NCI-H2196 (cell line): ENCODE data around the gene SPO11.
"Not testable (repeated sequence)": the region's sequence is repeated elsewhere in the genome, so short reads cannot be mapped to it uniquely, and the experiment has no call there.

Experiments used
- DNase-seq: peaks from one replicate; lab custom pipeline; 2025; ENCODE audit not compliant: unreplicated experiment; lab: John Stamatoyannopoulos, UW

SPO11 gene

GRCh38 chr20:57335392-57335791 lies 5.8 kb downstream of the SPO11 start:
- DNase-seq: no peak

GRCh38 chr20:57341663-57342062 lies 12.1 kb downstream of the SPO11 start:
- no peak for DNase-seq

- no peak for DNase-seq
Measured at GRCh38 chr20:57342829-57343228, 13.2 kb downstream of the SPO11 start.

- DNase-seq: peak; percentile 76
Measured at GRCh38 chr20:57346477-57346876, 16.9 kb downstream of the SPO11 start.

GRCh38 chr20:57347393-57347792 lies 17.8 kb downstream of the SPO11 start:
- DNase-seq: no peak

GRCh38 chr20:57348200-57348921 lies 18.8 kb downstream of the SPO11 start:
- not testable (repeated sequence) for DNase-seq

GRCh38 chr20:57348922-57349574 lies 19.4 kb downstream of the SPO11 start:
- not testable (repeated sequence) for DNase-seq

GRCh38 chr20:57350081-57350710 lies 20.6 kb downstream of the SPO11 start:
- DNase-seq: no peak

GRCh38 chr20:57350726-57351041 lies 21.1 kb downstream of the SPO11 start:
- DNase-seq: not testable (repeated sequence)

GRCh38 chr20:57351042-57351783 lies 21.6 kb downstream of the SPO11 start, which contains the start of gene RAE1:
TSS of gene RAE1 (plus strand) at chr20:57351255. CDS start at chr20:57354039, 2,784 bp downstream.
- DNase-seq: peak; percentile 93

GRCh38 chr20:57352305-57352704 lies 22.7 kb downstream of the SPO11 start:
- no peak for DNase-seq

- DNase-seq: no peak
Measured at GRCh38 chr20:57353351-57353750, 23.7 kb downstream of the SPO11 start.

- no peak for DNase-seq
Measured at GRCh38 chr20:57361517-57361916, 31.9 kb downstream of the SPO11 start.

GRCh38 chr20:57364451-57364850 lies 34.8 kb downstream of the SPO11 start:
- DNase-seq: no peak

GRCh38 chr20:57369596-57369995 lies 40.0 kb downstream of the SPO11 start:
- no peak for DNase-seq

- DNase-seq: no peak
Measured at GRCh38 chr20:57370316-57370715, 40.7 kb downstream of the SPO11 start.

- no peak for DNase-seq
Measured at GRCh38 chr20:57371363-57371762, 41.8 kb downstream of the SPO11 start.

GRCh38 chr20:57372157-57372556 lies 42.6 kb downstream of the SPO11 start:
- DNase-seq: no peak

- no peak for DNase-seq
Measured at GRCh38 chr20:57372581-57373350, 43.2 kb downstream of the SPO11 start.

GRCh38 chr20:57374343-57374930 lies 44.8 kb downstream of the SPO11 start:
- DNase-seq: no peak
